Measurements from ENCODE around the gene ZC3H7A. TPM values are rescaled to one million over a fixed set of nuclear protein-coding genes. Genes with fewer than 3 reads are reported as not detected.

ZC3H7A gene
- total and polyA plus RNA-seq, 2 of the 13 experiments (the other 11 are each of a cell fraction or from before 2014, with no cell fraction given), result 29.2 to 36.8 TPM

DNA sequence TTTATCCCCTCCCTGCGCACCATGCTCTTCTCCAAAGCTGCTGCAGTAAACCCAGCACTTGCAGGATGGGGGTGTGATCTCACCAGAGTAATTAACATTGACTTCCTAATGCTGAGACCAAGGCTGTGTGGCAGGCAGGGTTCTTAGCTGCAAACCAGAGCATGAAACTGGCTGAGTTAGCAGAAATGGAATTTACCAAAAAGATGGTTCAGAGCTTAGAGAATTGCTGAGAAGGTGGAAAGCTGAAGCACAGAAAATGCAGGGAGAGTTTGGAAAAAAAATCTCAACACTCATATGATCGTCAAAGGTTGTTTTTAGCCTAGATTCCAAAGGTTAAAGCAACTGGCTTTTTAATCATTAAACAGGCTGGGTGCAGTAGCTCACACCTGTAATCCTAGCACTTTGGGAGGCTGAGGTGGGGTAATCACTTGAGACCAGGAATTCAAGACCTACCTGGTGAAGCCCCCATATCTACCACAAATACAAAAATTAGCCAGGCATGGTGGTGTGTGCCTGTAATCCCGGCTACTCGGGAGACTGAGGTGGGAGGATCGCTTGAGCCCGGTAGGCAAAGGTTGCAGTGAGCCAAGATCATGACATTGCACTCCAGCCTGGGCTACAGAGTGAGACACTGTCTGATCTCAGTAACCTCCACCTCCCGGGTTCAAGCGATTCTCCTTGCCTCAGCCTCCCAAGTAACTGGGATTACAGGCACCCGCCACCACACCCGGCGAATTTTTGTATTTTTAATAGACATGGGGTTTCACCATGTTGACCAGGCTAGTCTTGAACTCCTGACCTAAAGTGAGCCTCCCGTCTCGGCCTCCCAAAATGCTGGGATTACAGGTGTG lies 48.4 kb downstream of the ZC3H7A start (continued):
- TF ChIP-seq, protein P1, sequence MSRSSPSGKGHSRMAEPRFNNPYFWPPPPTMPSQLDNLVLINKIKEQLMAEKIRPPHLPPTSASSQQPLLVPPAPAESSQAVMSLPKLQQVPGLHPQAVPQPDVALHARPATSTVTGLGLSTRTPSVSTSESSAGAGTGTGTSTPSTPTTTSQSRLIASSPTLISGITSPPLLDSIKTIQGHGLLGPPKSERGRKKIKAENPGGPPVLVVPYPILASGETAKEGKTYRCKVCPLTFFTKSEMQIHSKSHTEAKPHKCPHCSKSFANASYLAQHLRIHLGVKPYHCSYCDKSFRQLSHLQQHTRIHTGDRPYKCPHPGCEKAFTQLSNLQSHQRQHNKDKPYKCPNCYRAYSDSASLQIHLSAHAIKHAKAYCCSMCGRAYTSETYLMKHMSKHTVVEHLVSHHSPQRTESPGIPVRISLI (CRISPR knock-in tag; IDR thresholded peaks at IDR 0.05; ENCODE audit: borderline replicate concordance), result peak; percentile 97
- TF ChIP-seq, protein P2, sequence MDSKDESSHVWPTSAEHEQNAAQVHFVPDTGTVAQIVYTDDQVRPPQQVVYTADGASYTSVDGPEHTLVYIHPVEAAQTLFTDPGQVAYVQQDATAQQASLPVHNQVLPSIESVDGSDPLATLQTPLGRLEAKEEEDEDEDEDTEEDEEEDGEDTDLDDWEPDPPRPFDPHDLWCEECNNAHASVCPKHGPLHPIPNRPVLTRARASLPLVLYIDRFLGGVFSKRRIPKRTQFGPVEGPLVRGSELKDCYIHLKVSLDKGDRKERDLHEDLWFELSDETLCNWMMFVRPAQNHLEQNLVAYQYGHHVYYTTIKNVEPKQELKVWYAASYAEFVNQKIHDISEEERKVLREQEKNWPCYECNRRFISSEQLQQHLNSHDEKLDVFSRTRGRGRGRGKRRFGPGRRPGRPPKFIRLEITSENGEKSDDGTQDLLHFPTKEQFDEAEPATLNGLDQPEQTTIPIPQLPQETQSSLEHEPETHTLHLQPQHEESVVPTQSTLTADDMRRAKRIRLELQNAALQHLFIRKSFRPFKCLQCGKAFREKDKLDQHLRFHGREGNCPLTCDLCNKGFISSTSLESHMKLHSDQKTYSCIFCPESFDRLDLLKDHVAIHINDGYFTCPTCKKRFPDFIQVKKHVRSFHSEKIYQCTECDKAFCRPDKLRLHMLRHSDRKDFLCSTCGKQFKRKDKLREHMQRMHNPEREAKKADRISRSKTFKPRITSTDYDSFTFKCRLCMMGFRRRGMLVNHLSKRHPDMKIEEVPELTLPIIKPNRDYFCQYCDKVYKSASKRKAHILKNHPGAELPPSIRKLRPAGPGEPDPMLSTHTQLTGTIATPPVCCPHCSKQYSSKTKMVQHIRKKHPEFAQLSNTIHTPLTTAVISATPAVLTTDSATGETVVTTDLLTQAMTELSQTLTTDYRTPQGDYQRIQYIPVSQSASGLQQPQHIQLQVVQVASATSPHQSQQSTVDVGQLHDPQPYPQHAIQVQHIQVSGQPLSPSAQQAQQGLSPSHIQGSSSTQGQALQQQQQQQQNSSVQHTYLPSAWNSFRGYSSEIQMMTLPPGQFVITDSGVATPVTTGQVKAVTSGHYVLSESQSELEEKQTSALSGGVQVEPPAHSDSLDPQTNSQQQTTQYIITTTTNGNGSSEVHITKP (CRISPR knock-in tag; IDR thresholded peaks at IDR 0.05; ENCODE audit: low read depth), result no peak
- TF ChIP-seq CHD2 (IDR thresholded peaks at IDR 0.05; ENCODE audit: low read depth, low read length) (no peak), MBD4 (IDR thresholded peaks at IDR 0.05; ENCODE audit: borderline replicate concordance, low read length) (no peak; the same call in 1 of the 2 replicates), MXD1 (CRISPR knock-in tag; IDR thresholded peaks at IDR 0.05) (no peak), HMG20A (CRISPR knock-in tag; IDR thresholded peaks at IDR 0.05; ENCODE audit: borderline replicate concordance) (peak; percentile 76; the same call in 1 of the 2 replicates), ZNF614 (CRISPR knock-in tag; IDR thresholded peaks at IDR 0.05; ENCODE audit: borderline replicate concordance) (peak; percentile 76), ZNF432 (CRISPR knock-in tag; IDR thresholded peaks at IDR 0.05; ENCODE audit: borderline replicate concordance) (no peak), KMT2B (CRISPR knock-in tag; IDR thresholded peaks at IDR 0.05) (no peak), SETDB1 (CRISPR knock-in tag; IDR thresholded peaks at IDR 0.05; ENCODE audit: borderline replicate concordance) (no peak), ZNF17 (CRISPR knock-in tag; IDR thresholded peaks at IDR 0.05) (no peak), RNF2 (conservative IDR thresholded peaks at IDR 0.05; ENCODE audit: low read depth) (no peak), MEIS1 (CRISPR knock-in tag; IDR thresholded peaks at IDR 0.05; ENCODE audit: borderline replicate concordance) (no peak; the same call in 1 of the 2 replicates), GABPA (IDR thresholded peaks at IDR 0.05; ENCODE audit: low read depth, low read length) (no peak), GABPA (CRISPR knock-in tag; IDR thresholded peaks at IDR 0.05; ENCODE audit: low read depth) (0 out of 2 replicates have a peak, but pooled peaks have one; percentile 47), GTF2F1 (IDR thresholded peaks at IDR 0.05; ENCODE audit: low read length) (no peak), TOE1 (CRISPR knock-in tag; IDR thresholded peaks at IDR 0.05) (no peak), PCBP1 (IDR thresholded peaks at IDR 0.05; ENCODE audit: borderline replicate concordance, low read depth, low read length) (no peak), MIER2 (CRISPR knock-in tag; IDR thresholded peaks at IDR 0.05) (no peak)
- TF ChIP-seq, protein P3, sequence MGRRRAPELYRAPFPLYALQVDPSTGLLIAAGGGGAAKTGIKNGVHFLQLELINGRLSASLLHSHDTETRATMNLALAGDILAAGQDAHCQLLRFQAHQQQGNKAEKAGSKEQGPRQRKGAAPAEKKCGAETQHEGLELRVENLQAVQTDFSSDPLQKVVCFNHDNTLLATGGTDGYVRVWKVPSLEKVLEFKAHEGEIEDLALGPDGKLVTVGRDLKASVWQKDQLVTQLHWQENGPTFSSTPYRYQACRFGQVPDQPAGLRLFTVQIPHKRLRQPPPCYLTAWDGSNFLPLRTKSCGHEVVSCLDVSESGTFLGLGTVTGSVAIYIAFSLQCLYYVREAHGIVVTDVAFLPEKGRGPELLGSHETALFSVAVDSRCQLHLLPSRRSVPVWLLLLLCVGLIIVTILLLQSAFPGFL (CRISPR knock-in tag; IDR thresholded peaks at IDR 0.05), result no peak
- TF ChIP-seq, protein P4, sequence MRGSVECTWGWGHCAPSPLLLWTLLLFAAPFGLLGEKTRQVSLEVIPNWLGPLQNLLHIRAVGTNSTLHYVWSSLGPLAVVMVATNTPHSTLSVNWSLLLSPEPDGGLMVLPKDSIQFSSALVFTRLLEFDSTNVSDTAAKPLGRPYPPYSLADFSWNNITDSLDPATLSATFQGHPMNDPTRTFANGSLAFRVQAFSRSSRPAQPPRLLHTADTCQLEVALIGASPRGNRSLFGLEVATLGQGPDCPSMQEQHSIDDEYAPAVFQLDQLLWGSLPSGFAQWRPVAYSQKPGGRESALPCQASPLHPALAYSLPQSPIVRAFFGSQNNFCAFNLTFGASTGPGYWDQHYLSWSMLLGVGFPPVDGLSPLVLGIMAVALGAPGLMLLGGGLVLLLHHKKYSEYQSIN (CRISPR knock-in tag; IDR thresholded peaks at IDR 0.05; ENCODE audit: borderline replicate concordance), result no peak

Data from HepG2 (cell line).